HFFc6 (cell line): Measurements from ENCODE around the gene SLC26A6. TPM values are rescaled to one million over a fixed set of nuclear protein-coding genes. Genes with fewer than 3 reads are reported as not detected.

Experiments
- DNase-seq: peaks from one replicate; pipeline ENCODE4 v3.0.0-alpha.2; 2018
- H3K27ac Mint-ChIP-seq: 2 replicates; pipeline ENCODE4 v1.8.0; 2020; ENCODE audit warnings: mild to moderate bottlenecking, mixed read lengths
- H3K27me3 Mint-ChIP-seq: 2 replicates; pipeline ENCODE4 v1.8.0; 2021; ENCODE audit warnings: mild to moderate bottlenecking, moderate library complexity, mixed read lengths; ENCODE audit not compliant: insufficient read depth
- H3K36me3 Mint-ChIP-seq: 2 replicates; pipeline ENCODE4 v1.8.0; 2021; ENCODE audit warnings: low read depth, mixed read lengths
- H3K4me1 Mint-ChIP-seq: 2 replicates; pipeline ENCODE4 v1.8.0; 2020; ENCODE audit warnings: low read depth, mixed read lengths
- H3K4me3 Mint-ChIP-seq: 2 replicates; pipeline ENCODE4 v1.8.0; 2020; ENCODE audit warnings: mild to moderate bottlenecking, moderate library complexity, mixed read lengths
- H3K9me3 Mint-ChIP-seq: 2 replicates; pipeline ENCODE4 v1.8.0; 2020; ENCODE audit warnings: mild to moderate bottlenecking, mixed read lengths
- CTCF ChIP-seq: fragments of 200-600 bp; sonication (generic); IDR thresholded peaks from 2 replicates; pipeline ENCODE4 v1.5.0; 2021; ENCODE audit warnings: antibody characterized with exemption, mild to moderate bottlenecking
- microRNA-seq: library from miRNA; unstranded; fragments of <30 nt; microRNA quantifications from one replicate; pipeline ENCODE4, GENCODE V29; 2019
- total RNA-seq, 6 experiments: library from RNA; stranded (reverse); fragmentation: NEBNext Ultra II Directional; extraction: Animal tissue kit (Norgen Biotek cat#: 25700); gene quantifications; 2 replicates in 1 of 6; 3 replicates in 5 of 6; pipeline ENCODE4 v1.2.3, GENCODE V29; 2021

Gene SLC26A6
- total RNA-seq, 6 experiments from 2014 or later: 15.1 to 19.6 (median 17.5) TPM

DNA sequence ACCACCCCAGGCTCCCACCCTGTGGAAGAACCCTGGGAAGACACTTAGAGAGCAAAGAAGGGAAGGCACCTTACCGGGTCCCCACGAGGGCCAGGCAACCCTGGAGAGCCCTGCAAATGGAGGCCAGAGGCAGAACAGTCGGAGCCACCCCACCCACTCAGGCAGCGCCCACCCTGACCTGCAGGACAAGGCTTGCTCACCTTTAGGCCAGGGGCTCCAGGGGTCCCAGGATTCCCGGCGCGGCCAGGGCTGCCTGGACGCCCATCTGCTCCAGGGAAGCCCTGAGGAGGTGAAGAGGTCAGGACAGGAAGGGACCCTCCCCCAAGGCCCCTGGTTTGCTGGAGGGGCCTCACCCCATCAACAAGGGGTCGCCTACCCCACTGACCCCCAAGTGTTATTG is 50.4 kb downstream of the SLC26A6 start:
- no peaks in the 10 kb centered on the region; the same call in 1 of the 2 replicates for H3K27me3 Mint-ChIP-seq
- no peak overlapping the region for H3K4me3 Mint-ChIP-seq
- peaks cover 4% of the 10 kb centered on the region; the same call in 1 of the 2 replicates for H3K4me1 Mint-ChIP-seq
- H3K27ac Mint-ChIP-seq: no peak overlapping the region
- peaks cover 22% of the 10 kb centered on the region; the same call in 1 of the 2 replicates for H3K36me3 Mint-ChIP-seq
- DNase-seq: no peak
- TF ChIP-seq CTCF: no peak
- H3K9me3 Mint-ChIP-seq: no peaks in the 10 kb centered on the region

DNA sequence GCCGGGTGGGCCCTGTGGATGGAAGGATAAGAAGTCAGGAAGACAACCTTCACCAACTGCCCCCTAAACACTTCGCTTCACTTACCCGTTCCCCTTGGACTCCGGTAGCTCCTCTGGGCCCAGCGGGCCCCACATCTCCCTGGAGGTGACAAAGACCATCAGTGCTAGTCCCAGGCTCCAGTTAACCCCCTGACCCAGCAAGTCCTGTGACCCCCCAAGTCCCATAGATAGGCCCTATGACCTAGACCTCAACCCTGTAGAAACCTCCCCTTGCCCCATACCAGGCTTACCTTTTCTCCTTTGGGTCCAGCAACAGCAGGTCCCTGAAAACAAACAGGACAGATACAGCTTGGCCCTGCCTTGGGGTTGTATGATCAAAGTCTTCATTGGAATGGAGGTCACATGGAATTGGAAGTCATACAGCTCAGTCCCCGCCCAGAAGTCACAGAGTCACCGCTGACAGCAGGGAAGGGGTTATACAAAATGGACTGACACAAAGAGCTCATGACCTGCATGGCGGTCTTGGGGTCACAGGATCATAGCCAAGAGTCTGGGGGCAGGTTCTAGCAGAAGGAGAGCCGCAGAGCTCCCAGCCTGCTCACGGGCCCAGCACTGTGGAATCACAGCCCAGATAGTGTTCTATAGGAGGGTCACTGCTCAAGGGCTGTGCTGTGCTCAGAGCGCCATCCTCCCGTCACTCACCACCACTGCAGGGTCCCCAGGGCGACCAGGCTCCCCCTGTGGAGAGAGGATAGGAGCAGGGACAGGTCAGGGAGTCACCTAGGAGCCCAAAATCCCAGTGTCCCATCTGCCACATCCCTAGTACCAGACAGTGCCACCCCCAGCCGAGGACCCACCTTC is 53.4 kb downstream of the SLC26A6 start:
- Mint-ChIP-seq H3K9me3 (no peaks in the 10 kb centered on the region), H3K36me3 (peaks cover 19% of the 10 kb centered on the region), H3K27ac (peak overlapping the region; percentile 18; the same call in 1 of the 2 replicates), H3K27me3 (no peaks in the 10 kb centered on the region; the same call in 1 of the 2 replicates), H3K4me1 (no peaks in the 10 kb centered on the region), H3K4me3 (no peak overlapping the region)
- DNase-seq: no peak
- TF ChIP-seq CTCF: no peak

GRCh38 chr3:48576647-48577046 is 58.6 kb downstream of the SLC26A6 start:
- no peaks in the 10 kb centered on the region for H3K9me3 Mint-ChIP-seq
- no peak overlapping the region for H3K27ac Mint-ChIP-seq
- H3K36me3 Mint-ChIP-seq: peaks cover 12% of the 10 kb centered on the region
- no peaks in the 10 kb centered on the region for H3K27me3 Mint-ChIP-seq
- no peaks in the 10 kb centered on the region for H3K4me1 Mint-ChIP-seq
- DNase-seq: no peak
- no peak overlapping the region for H3K4me3 Mint-ChIP-seq
- TF ChIP-seq CTCF: no peak

Small RNA genes lying within 50 kb of the gene (microRNA-seq; reads per million reads assigned to microRNA genes)
- gene MIR4793 (not detected), gene MIR711 (2.3 reads per million)

Other genes starting within 250 kb of the SLC26A6 start
- 10 to 100 TPM; 11.1 to 15.5 (median 12.8) TPM for gene PLXNB1, start 205.4 kb downstream of the SLC26A6 start, total RNA-seq
- 10 to 100 TPM; 10.1 to 15.3 (median 12.5) TPM for gene CCDC51, start 195.3 kb downstream of the SLC26A6 start, total RNA-seq
- 100 to 1,000 TPM; 213 to 341 (median 280) TPM for gene TMA7, start 195.2 kb downstream of the SLC26A6 start, total RNA-seq
- gene ATRIP, start 188.7 kb downstream of the SLC26A6 start, total RNA-seq: 10 to 100 TPM in 1 of 6 experiments, 1 to 10 TPM in 5; 7.0 to 10.5 (median 8.2) TPM
- gene SHISA5, start 131.3 kb downstream of the SLC26A6 start, total RNA-seq: 100 to 1,000 TPM; 266 to 286 (median 277) TPM
- 10 to 100 TPM in 1 of 6 experiments, 1 to 10 TPM in 5; 7.5 to 10.5 (median 8.9) TPM for gene PFKFB4, start 78.7 kb downstream of the SLC26A6 start, total RNA-seq
- 1 to 10 TPM; 4.3 to 6.4 (median 5.0) TPM for gene UCN2, start 71.7 kb downstream of the SLC26A6 start, total RNA-seq
- gene COL7A1, start 40.1 kb downstream of the SLC26A6 start, total RNA-seq: 100 to 1,000 TPM in 1 of 6 experiments, 10 to 100 TPM in 5; 74.9 to 113 (median 80.8) TPM
- gene UQCRC1, start 25.8 kb downstream of the SLC26A6 start, total RNA-seq: 100 to 1,000 TPM; 254 to 322 (median 276) TPM
- under 1 TPM in 1 of 6 experiments, not detected in 5; 0.25 TPM for gene TMEM89, start 13.7 kb downstream of the SLC26A6 start, total RNA-seq
- gene CELSR3, start 27.4 kb upstream of the SLC26A6 start, total RNA-seq: 1 to 10 TPM; 1.9 to 5.0 (median 3.4) TPM
- gene NCKIPSD, start 50.5 kb upstream of the SLC26A6 start, total RNA-seq: 10 to 100 TPM; 20.5 to 27.3 (median 23.0) TPM
- gene IP6K2, start 81.8 kb upstream of the SLC26A6 start, total RNA-seq: 10 to 100 TPM; 47.4 to 64.6 (median 53.0) TPM
- 10 to 100 TPM; 60.6 to 72.7 (median 68.2) TPM for gene PRKAR2A, start 212.4 kb upstream of the SLC26A6 start, total RNA-seq